Measurements from ENCODE around the gene ABCB9. TPM values are rescaled to one million over a fixed set of nuclear protein-coding genes. Genes with fewer than 3 reads are reported as not detected.
A peak's percentile ranks its signal among the peaks of the same experiment; 100 is the strongest.

The ABCB9 gene
- total RNA-seq, 1 donor from 2014 or later, result 9.6 TPM

- TF ChIP-seq CTCF (conservative IDR thresholded peaks at IDR 0.05), result no peak
- peaks cover 3% of the 10 kb centered on the region for H3K4me1 Mint-ChIP-seq (ENCODE audit: unreplicated experiment)
- no peak for DNase-seq (ENCODE audit: extremely low spot score, unreplicated experiment)
- no peaks in the 10 kb centered on the region for H3K9me3 Mint-ChIP-seq
- no peaks in the 10 kb centered on the region for H3K36me3 Mint-ChIP-seq
- no peak overlapping the region for H3K27ac Mint-ChIP-seq
- H3K4me3 Mint-ChIP-seq, result no peak overlapping the region
- H3K27me3 Mint-ChIP-seq, result peaks cover 7% of the 10 kb centered on the region
These were observed 63.2 kb downstream of the ABCB9 start for GRCh38 chr12:122902854-122903692.

DNA sequence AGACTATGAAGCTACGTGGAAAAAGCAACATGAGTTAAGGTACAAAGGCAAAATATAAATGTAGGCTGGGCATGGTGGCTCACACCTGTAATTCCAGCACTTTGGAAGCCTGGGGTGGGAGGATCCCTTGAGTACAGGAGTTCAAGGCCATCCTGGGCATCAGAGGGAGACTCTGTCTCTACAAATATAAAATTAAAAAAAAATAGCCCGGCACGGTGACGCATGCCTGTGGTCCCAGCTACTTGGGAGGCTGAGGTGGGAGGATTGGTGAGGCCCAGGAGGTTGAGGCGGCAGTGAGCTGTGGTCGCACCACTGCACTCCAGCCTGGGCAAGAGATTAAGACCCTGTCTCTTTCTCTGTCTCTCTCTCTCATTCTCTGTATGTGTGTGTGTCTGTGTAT lies 66.4 kb downstream of the ABCB9 start:
- DNase-seq (ENCODE audit: extremely low spot score, unreplicated experiment), result no peak
- peaks cover 10% of the 10 kb centered on the region for H3K4me1 Mint-ChIP-seq (ENCODE audit: unreplicated experiment)
- H3K4me3 Mint-ChIP-seq, result no peak overlapping the region
- no peaks in the 10 kb centered on the region for H3K9me3 Mint-ChIP-seq
- H3K27ac Mint-ChIP-seq, result peak overlapping the region; percentile 29
- no peak for TF ChIP-seq CTCF (conservative IDR thresholded peaks at IDR 0.05)
- H3K36me3 Mint-ChIP-seq, result no peaks in the 10 kb centered on the region
- H3K27me3 Mint-ChIP-seq, result peaks cover 14% of the 10 kb centered on the region

- DNase-seq (ENCODE audit: extremely low spot score, unreplicated experiment), result no peak
- Mint-ChIP-seq H3K4me3 (peak overlapping the region; percentile 96), H3K4me1 (ENCODE audit: unreplicated experiment) (peaks cover 29% of the 10 kb centered on the region), H3K27ac (peak overlapping the region; percentile 99), H3K36me3 (peaks cover 4% of the 10 kb centered on the region), H3K9me3 (no peaks in the 10 kb centered on the region), H3K27me3 (peaks cover 6% of the 10 kb centered on the region)
- TF ChIP-seq CTCF (conservative IDR thresholded peaks at IDR 0.05), result no peak
These were observed 69.6 kb downstream of the ABCB9 start for GRCh38 chr12:122896662-122897061.

- Mint-ChIP-seq H3K4me3 (peak within 1 kb of the TSS; percentile 96), H3K27ac (peak within 1 kb of the TSS; percentile 99), H3K9me3 (no peaks in the 10 kb centered on the region), H3K27me3 (peaks cover 6% of the 10 kb centered on the region), H3K4me1 (ENCODE audit: unreplicated experiment) (peaks cover 32% of the 10 kb centered on the region), H3K36me3 (peaks cover 4% of the 10 kb centered on the region)
- DNase-seq (ENCODE audit: extremely low spot score, unreplicated experiment), result peak; percentile 90
- TF ChIP-seq CTCF (conservative IDR thresholded peaks at IDR 0.05), result no peak
These were observed 70.3 kb downstream of the ABCB9 start, which contains the start of gene VPS37B for GRCh38 chr12:122895704-122896636. VPS37B (minus strand) TSS chr12:122896124; CDS start chr12:122896062, 62 bp downstream.

DNA sequence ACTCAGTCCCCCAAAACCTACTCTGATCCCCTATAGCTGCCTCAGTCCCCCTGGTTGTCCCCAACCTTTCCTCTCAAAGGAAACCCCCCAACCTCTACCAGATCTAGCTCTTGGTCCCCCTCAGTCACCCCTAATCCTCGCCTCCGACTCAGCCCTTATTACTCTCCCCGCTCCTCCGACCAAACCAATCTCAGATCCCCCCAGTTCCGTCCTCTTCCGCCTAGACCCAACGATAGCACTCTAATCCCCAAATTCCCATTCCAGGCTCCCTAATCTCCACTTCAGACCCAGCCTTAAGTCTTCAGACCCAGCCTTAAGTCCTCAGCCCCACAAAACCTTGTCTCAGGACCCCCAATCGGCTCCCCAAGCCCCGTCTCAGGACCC lies 71.0 kb downstream of the ABCB9 start:
- Mint-ChIP-seq H3K4me1 (ENCODE audit: unreplicated experiment) (peaks cover 36% of the 10 kb centered on the region), H3K4me3 (peak overlapping the region; percentile 96), H3K27ac (peak overlapping the region; percentile 99), H3K9me3 (no peaks in the 10 kb centered on the region), H3K36me3 (peaks cover 4% of the 10 kb centered on the region), H3K27me3 (peaks cover 6% of the 10 kb centered on the region)
- no peak for DNase-seq (ENCODE audit: extremely low spot score, unreplicated experiment)
- TF ChIP-seq CTCF (conservative IDR thresholded peaks at IDR 0.05), result no peak

Data from type B pancreatic cell (in vitro differentiated cells).